Aortic smooth muscle cell (primary cell): ENCODE results near the gene RBPMS2. TPM values are rescaled to one million over a fixed set of nuclear protein-coding genes. Genes with fewer than 3 reads are reported as not detected.

ENCODE experiments used
- total RNA-seq: library from RNA; depleted of rRNA; stranded (reverse); fragments of >200 nt; gene quantifications from 2 replicates; pipeline ENCODE4 v1.2.3, GENCODE V29; 2014

The RBPMS2 gene
- total RNA-seq = under 0.01 TPM in 1 of 2 replicates, not detected in the other

DNA sequence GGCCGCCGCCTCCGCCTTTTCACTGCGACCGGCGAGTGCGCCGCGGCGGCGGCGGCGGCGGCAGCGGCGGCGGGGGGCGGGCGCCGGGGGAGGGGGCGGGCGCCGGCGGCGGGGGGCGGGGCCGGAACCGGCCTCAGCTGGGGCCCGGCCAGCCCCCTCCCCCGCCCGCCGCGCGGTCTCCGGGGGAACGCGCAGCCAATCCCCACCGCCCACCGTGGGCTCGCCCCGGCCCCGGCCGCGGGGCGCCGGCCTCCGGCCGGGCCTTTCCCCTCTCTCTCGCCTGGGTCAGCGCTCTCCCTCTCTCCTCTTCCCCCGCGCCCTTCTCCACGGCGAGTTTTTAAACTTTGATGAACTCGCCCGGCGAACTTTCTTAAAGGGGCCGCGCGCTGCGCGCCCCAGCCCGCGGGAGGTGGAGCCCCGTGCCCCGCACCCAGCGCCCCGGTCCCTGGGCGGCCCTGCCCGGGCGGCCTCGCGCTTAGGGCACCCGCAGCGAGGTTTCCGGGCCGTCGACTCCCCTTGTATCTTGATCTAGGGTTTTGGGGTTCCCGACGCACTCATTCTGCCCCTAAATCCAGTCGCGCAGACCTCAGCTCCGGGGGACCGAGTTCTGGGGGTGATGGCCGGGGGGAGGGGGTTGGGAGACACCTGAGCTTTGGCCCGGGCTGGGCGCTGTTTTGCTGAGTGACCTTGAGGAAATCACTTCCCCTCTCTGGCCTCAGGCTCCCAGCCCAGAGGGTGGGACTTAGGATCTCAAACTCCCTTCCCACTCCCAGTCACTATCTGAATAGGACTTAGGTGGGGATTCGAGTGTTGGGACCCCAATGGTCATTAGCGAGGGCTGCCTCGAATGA, at the start of gene RBPMS2:
TSS of gene RBPMS2 (minus strand) at position 39 of the 851 bp plus-strand sequence. CDS start 270 bp downstream, outside the sequence.

Other genes starting within 250 kb of the RBPMS2 start
- gene PIF1, start 50.1 kb upstream of the RBPMS2 start, total RNA-seq = 7.5 and 8.1 TPM in 2 replicates
- gene PLEKHO2, start 66.3 kb upstream of the RBPMS2 start, total RNA-seq = 27.9 and 29.3 TPM in 2 replicates
- gene ANKDD1A, start 136.3 kb upstream of the RBPMS2 start, total RNA-seq = 6.7 and 7.3 TPM in 2 replicates
- 53.9 and 68.5 TPM in 2 replicates for gene SPG21, start 214.3 kb upstream of the RBPMS2 start, total RNA-seq